HG02588 (cell line): ENCODE measurements around the gene RING1.

Source experiments
- ATAC-seq: cut with Tn5 transposase; IDR thresholded peaks from one replicate; pipeline ENCODE4 v1.9.1; 2021; ENCODE audit warnings: mild to moderate bottlenecking, moderate library complexity; ENCODE audit not compliant: unreplicated experiment

The RING1 gene

DNA sequence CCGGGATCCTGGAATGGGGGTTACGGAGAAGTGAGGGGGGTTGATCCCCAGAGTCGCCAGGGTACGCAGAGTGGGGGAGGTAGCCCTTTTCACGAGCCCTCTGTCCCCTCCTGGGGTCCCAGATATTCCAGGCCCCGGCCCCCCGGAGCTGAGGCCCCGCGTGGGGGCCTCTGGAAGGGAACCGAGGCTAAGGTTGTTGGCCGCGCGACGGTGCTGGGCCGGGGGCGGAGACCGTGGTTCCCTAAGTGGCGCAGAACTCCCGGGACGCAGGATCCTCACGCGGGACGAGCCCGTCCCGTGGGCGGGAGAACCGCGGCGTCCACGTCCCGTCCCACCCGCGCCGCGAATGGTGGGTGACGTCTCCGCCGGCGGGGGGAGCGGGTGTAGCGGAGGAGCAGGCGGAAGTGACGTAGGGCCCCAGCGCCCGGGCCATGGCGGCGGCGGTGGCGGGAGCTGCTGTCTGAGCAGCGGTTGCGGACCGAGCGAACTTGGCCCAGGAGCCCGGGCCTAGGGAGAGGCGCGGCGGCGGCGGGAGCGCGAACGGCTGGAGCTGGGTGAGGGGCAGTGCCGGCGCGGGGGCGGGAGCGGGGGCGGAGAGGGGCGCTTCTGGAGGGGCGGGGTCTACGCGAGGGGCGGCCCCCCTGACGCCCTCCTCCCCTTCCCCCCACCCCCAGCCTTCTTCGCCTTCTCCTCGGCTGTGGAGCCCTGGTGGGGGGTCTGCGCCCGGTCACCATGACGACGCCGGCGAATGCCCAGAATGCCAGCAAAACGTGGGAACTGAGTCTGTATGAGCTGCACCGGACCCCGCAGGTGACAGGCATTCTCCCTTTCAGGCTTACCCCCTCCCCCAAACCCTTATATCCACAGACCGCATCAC, at the start of gene RING1:
Gene RING1 (plus strand): TSS at position 410 of the 877 bp plus-strand sequence. CDS start 323 bp downstream, at position 733.
- ATAC-seq, result no peak

GRCh38 chr6:33160096-33160495, 48.2 kb upstream of the RING1 start:
- ATAC-seq, result no peak

DNA sequence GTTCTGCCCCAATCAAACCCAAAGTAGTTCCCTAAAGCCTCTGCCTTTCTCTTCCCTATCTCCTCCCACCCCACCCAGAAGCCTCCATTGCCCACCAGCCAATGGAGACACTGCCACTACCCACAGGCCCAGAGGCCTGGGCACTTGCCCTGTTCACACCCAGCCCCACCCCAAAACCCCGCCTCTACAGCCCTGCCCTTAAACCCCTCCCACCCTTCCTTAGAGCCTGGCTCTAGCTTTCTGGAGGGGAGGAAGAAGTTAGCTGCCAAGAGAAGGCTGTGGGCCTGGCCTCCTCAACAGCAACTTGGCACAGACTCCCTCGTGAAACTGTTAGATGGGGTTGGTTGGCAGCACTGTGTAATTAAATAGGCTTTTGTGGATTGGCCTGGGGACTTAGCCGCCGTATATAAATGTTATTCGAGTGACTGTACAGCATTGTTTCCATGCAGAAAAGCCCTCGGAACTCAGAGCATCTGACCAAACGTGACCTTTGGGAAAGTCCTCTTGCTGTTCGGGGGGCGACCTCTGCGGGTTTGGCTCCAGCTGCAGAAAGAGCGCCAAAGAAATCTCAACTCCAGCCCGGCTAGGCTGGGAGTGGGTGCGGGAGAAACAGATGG, 47.5 kb upstream of the RING1 start:
- no peak for ATAC-seq

- ATAC-seq, result peak; percentile 58
These were observed 46.7 kb upstream of the RING1 start for GRCh38 chr6:33161354-33162331.

- no peak for ATAC-seq
These were observed 44.8 kb upstream of the RING1 start for GRCh38 chr6:33163540-33163939.

DNA sequence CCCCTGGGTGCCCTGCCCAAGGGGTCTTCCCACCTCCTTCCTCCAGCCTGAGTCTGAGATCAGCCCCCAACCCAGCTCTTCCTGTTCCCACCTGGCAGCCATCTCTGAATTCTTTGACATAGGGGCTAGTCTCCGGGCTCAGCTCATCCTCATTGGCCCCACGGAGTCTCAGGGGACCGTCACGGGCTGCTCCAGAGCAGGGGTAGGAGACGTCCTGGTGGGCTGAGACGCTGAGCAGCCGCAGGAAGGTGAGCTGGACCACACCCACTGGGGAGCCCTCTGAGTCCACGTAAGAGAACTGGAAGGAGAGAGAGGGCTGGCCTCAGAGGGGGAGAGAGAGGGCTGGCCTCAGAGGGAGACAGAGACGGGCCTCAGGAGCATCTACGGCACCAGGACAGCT, 44.1 kb upstream of the RING1 start:
- no peak for ATAC-seq

DNA sequence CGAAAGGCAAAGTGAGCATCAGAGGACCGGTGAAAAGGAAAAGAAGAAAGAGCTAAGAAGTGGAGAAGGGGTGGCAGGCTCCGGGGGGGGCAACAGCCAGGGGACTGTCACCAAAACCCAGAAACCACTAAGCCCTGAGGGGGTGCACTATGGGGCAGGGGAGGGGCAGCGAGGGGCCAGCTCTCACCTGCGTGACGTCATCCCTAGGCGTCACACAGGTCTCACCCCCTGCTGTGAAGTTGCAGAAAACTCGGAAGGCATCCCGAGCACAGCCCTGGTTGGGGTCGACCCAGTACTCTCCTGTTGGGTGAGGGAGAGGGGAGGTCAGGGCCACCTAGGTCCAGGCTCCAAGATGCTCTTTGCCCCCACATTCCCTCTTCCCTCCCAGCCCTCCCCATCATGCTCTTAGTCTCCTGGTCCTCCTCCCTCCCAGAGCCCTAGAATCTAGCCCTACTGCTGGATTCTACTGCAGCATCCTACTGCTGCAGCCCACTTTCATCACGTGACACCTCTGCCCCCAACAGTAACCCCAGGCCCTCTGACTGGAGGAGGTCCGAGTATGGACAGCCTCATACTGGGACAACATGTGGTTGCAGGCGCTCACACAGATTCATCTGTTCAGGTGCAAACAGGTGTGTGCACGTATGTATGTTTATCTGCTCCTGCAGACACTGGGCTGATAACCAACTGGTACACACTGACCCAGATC, 43.5 kb upstream of the RING1 start:
- no peak for ATAC-seq

GRCh38 chr6:33165581-33166258, 42.6 kb upstream of the RING1 start:
- ATAC-seq, result no peak

GRCh38 chr6:33166363-33166762, 41.9 kb upstream of the RING1 start:
- no peak for ATAC-seq

DNA sequence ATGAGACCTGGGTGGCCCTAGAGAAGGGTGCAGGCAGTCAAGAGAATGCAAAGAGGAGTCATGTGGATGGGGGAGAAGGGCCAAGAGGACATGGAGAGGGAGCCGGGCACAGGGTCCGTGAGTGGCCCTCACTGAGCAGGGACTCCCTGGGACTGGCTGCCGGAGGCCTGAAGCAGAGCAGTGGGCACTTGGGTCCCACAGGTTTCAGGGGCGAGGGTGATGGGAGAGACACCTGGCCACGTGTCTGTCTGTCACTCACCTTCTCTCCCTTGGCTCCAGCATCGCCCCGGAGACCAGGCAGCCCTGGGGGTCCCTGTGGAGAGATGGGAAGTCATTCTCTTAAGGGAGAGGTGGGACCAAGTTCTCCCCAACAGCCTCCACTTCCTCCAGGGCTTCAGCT, 41.5 kb upstream of the RING1 start:
- no peak for ATAC-seq

GRCh38 chr6:33167374-33168283, 40.7 kb upstream of the RING1 start:
- no peak for ATAC-seq

GRCh38 chr6:33168284-33168601, 40.1 kb upstream of the RING1 start:
- no peak for ATAC-seq

DNA sequence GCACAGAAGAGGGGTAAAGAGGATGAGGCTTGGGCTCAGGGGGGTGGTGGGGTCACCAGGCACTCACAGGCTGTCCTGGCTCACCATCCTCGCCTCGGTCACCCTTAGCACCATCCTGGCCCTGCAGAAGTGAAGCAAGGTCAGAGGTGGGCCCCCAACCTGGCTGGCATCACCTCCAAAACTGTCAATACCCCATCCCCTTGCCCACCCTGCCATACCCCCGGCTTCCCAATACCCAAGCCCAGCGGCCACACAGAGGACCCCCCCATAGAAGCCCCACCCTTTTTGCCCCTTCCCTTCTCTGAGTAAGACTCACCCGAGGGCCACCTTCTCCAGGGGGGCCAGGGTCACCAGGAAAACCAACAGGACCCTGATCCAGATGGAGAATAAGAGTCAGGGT, 39.7 kb upstream of the RING1 start:
- no peak for ATAC-seq

- ATAC-seq, result no peak
These were observed 38.8 kb upstream of the RING1 start for GRCh38 chr6:33169291-33170175.

GRCh38 chr6:33170176-33171015, 37.9 kb upstream of the RING1 start:
- ATAC-seq, result no peak

- ATAC-seq, result no peak
These were observed 37.1 kb upstream of the RING1 start for GRCh38 chr6:33171016-33171879.
